GM19328 (cell line): ENCODE measurements around the gene CDH6.

Source experiments
- ATAC-seq: cut with Tn5 transposase; IDR thresholded peaks from one replicate; pipeline ENCODE4 v1.9.1; 2021; ENCODE audit warnings: mild to moderate bottlenecking, moderate library complexity; ENCODE audit not compliant: unreplicated experiment

Gene CDH6

GRCh38 chr5:31365776-31366175, 172.3 kb downstream of the CDH6 start:
- no peak for ATAC-seq

GRCh38 chr5:31366941-31367340, 173.5 kb downstream of the CDH6 start:
- ATAC-seq = no peak

- no peak for ATAC-seq
Measured at GRCh38 chr5:31372124-31372523, 178.6 kb downstream of the CDH6 start.

- ATAC-seq = no peak
Measured at GRCh38 chr5:31375999-31376720, 182.7 kb downstream of the CDH6 start.

GRCh38 chr5:31377274-31377946, 183.9 kb downstream of the CDH6 start:
- ATAC-seq = no peak

- no peak for ATAC-seq
Measured at GRCh38 chr5:31378136-31378535, 184.7 kb downstream of the CDH6 start.
